ACHN (cell line): ENCODE data around the gene SND1.

ENCODE experiments used
- DNase-seq: peaks from one replicate; pipeline ENCODE4 v3.0.0-alpha.2; 2015
- in situ Hi-C: cut with HindIII; loops from 2 replicates; pipeline ENCODE4 v1.10.0; 2017; ENCODE audit warnings: low sequenced_read_pairs, low pct_ligation_motif_present, low pct_unique_long_range_greater_than_20kb

The SND1 gene

GRCh38 chr7:127973832-127974231 lies 321.8 kb downstream of the SND1 start:
- in situ Hi-C loops = no loop called here
- no peak for DNase-seq

DNA sequence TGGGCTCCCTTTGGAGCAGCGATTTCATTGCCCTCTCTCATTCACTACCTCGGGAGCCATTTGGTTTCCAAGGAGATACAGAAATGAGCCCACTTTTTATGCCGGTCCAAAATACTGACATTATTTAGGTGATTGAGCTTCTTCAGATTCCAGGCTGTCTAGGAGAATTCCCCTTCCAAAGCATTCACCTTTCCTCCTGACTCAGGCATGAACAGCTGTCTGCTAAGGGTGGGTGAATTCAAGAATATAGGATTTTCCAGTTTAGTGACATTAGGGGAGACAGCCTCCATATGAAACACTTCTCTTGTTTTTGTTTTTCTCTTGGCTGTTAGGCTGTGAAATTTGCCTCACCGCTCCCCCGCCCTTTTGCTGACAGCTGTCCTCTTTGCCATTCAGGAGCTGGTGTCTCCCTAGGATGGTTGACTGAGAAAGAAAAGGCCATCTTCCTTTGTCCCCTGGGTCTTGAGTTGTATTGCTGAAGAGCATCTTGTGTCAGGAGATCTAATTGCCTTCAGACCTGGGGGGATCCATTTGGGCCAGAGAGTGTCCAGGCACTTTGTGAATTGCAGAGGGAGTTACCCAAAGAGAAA lies 322.5 kb downstream of the SND1 start:
- no peak for DNase-seq
- in situ Hi-C loops = no loop called here

DNA sequence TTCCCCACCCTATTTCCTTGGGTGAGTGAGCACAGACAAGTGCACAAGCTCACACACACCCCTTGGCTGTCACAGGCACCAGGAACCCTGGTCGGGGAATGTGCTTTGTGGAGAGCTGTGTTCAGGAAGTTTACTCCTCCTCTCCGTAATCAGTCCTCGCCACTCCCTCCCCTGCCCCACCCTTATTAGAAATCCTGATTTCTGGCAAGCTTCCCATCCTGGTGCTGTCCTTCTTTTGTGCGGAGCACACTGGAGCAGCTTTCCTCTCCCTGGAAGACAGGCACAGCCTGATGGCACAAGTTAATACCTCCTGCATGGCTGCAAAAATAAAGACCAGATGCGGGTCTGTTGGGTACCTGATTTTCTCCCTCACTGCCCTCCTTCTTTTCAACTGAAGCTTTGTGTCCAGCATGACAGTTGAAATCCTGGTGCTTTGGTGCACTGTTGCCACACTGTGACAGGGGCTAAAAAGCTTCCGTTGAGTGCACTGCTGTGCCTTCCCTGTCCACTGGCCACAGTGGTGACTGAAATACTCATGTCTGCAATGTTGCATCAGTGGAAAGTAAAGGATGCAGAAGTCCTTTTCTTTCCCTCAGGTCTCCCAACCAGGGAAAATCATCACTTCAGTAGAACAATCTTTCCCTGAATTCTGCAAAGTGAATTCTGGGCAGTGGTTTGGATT lies 324.2 kb downstream of the SND1 start:
- no peak for DNase-seq
- in situ Hi-C loops = no loop called here

GRCh38 chr7:127976738-127977120 lies 324.7 kb downstream of the SND1 start:
- in situ Hi-C loops = no loop called here
- no peak for DNase-seq

DNA sequence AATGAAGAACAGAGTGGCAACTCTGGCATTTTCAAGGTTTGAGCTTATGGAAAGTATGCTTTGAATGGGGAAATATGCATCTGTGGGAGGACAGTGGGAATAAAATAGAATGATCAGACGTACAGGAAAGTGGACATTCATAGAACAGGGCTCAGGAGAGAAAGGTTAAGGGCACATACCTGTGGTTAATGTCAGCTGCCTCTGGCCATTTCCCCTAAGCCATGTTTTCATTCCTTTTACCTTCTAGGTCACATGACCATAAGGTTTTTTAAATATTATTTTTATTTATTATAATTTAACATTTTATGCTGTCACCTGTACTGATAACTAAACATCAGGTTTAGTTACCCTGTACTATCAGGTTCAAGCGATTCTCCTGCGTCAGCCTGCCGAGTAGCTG lies 326.4 kb downstream of the SND1 start:
- in situ Hi-C loops = no loop called here
- DNase-seq = no peak

DNA sequence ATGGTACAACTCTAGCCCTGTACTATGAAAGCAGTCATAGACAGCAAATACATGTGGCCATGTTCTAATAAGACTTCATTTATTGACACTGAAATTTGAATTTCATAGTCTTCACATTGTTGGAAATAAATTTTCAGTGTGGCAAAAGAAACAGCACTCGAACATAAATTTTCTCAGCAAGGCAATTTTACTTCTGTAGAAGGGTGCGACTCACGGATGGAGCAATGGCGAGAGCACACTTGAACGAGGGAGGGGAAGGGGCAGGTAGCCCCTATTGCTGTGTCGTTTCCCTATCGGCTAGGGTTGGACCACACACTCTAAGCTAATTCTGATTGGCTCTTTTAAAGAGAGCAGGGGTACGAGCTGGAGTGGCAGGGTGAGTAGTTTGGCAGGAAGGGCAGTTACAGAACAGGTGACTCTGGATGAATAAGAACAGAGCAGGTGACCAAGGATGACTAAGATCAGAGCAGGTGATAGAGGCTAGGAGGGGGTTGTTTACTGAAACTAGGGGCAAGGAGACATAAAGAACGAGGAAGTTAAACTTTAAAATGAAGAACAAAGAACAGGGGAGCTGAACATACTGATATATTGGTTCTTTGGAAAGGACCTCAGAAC lies 327.2 kb downstream of the SND1 start:
- in situ Hi-C loops = no loop called here
- no peak for DNase-seq

GRCh38 chr7:127979728-127980126 lies 327.7 kb downstream of the SND1 start:
- in situ Hi-C loops = no loop called here
- no peak for DNase-seq

- in situ Hi-C loops = no loop called here
These were observed 328.9 kb downstream of the SND1 start for GRCh38 chr7:127980901-127981300.

GRCh38 chr7:127981965-127982364 lies 330.0 kb downstream of the SND1 start:
- DNase-seq = no peak
- in situ Hi-C loops = no loop called here

More at GRCh38 chr7:127980901-127981300, 328.9 kb downstream of the SND1 start:
- no peak for DNase-seq

- DNase-seq = no peak
- in situ Hi-C loops = no loop called here
These were observed 331.9 kb downstream of the SND1 start for GRCh38 chr7:127983804-127984332.

- DNase-seq = no peak
- in situ Hi-C loops = no loop called here
These were observed 334.9 kb downstream of the SND1 start for GRCh38 chr7:127986581-127987521.

- DNase-seq = no peak
- in situ Hi-C loops = no loop called here
These were observed 336.8 kb downstream of the SND1 start for GRCh38 chr7:127988751-127989150.

- DNase-seq = no peak
These were observed 341.3 kb downstream of the SND1 start for GRCh38 chr7:127993317-127993716.

GRCh38 chr7:127993987-127994386 lies 342.0 kb downstream of the SND1 start:
- in situ Hi-C loops = no loop called here
- no peak for DNase-seq

More at GRCh38 chr7:127993317-127993716, 341.3 kb downstream of the SND1 start:
- in situ Hi-C loops = no loop called here

GRCh38 chr7:127995156-127995880 lies 343.3 kb downstream of the SND1 start:
- no peak for DNase-seq
- in situ Hi-C loops = no loop called here

GRCh38 chr7:127995881-127996215 lies 343.9 kb downstream of the SND1 start:
- DNase-seq = no peak
- in situ Hi-C loops = no loop called here

- in situ Hi-C loops = no loop called here
- DNase-seq = no peak
These were observed 344.5 kb downstream of the SND1 start for GRCh38 chr7:127996253-127997071.
